A673 (cell line): ENCODE results near the gene AHRR.
"Not testable (repeated sequence)": the region's sequence is repeated elsewhere in the genome, so short reads cannot be mapped to it uniquely, and the experiment has no call there.

ENCODE experiments used
- EZH2 ChIP-seq: fragments of 200-600 bp; sonication (generic); IDR thresholded peaks from 2 replicates; pipeline ENCODE4 v1.6.1; 2017; ENCODE audit warnings: borderline replicate concordance, low read depth, mild to moderate bottlenecking, mixed read lengths, antibody characterized with exemption, low read length; ENCODE audit not compliant: poor library complexity, severe bottlenecking
- TF ChIP-seq, protein P1 (sequence below): fragments of 300-800, 200-600 bp; sonication (generic); conservative IDR thresholded peaks from 2 replicates; pipeline ENCODE4 v1.5.1; 2017; ENCODE audit warnings: low read depth, mild to moderate bottlenecking, antibody characterized with exemption, low read length, moderate library complexity, mixed read lengths

DNA sequence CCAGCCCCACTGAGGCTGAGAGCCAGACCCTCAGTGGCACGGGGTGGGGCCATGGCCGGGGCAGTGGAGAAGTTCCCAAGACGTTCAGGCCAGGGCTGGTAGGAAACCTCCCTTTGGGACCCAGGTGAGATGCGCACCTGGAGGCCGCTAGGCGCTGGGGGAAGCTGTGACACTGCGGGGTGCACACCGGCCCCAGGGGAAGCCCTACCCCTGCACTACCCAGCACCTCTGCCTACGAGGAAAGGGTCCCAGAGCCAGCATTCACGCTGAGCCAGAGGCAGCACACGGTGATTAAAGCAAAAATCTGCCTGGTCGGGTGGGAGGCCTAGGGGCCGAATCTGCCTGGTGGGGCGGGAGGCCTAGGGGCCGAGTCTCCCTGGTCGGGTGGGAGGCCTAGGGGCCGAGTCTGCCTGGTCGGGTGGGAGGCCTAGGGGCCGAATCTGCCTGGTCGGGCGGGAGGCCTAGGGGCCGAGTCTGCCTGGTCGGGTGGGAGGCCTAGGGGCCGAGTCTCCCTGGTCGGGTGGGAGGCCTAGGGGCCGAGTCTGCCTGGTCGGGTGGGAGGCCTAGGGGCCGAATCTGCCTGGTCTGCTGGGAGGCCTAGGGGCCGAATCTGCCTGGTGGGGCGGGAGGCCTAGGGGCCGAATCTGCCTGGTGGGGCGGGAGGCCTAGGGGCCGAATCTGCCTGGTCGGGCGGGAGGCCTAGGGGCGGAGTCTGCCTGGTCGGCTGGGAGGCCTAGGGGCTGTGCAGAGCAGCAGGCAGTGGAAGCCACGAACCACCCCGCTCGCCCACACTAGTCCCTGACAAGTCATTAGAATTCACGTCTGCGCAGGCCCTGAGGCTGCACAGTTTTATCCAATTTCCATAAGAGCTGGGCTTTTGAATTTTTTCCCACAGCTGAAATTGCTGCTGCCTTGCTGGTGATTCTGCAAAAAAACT is 93.7 kb downstream of the AHRR start:
- not testable (repeated sequence) for TF ChIP-seq EZH2
- TF ChIP-seq, protein P1, sequence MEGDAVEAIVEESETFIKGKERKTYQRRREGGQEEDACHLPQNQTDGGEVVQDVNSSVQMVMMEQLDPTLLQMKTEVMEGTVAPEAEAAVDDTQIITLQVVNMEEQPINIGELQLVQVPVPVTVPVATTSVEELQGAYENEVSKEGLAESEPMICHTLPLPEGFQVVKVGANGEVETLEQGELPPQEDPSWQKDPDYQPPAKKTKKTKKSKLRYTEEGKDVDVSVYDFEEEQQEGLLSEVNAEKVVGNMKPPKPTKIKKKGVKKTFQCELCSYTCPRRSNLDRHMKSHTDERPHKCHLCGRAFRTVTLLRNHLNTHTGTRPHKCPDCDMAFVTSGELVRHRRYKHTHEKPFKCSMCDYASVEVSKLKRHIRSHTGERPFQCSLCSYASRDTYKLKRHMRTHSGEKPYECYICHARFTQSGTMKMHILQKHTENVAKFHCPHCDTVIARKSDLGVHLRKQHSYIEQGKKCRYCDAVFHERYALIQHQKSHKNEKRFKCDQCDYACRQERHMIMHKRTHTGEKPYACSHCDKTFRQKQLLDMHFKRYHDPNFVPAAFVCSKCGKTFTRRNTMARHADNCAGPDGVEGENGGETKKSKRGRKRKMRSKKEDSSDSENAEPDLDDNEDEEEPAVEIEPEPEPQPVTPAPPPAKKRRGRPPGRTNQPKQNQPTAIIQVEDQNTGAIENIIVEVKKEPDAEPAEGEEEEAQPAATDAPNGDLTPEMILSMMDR = not testable (repeated sequence)
